H7 (cell line): ENCODE data around the gene ABCC1. TPM values are rescaled to one million over a fixed set of nuclear protein-coding genes. Genes with fewer than 3 reads are reported as not detected.
"Not testable (repeated sequence)": the region's sequence is repeated elsewhere in the genome, so short reads cannot be mapped to it uniquely, and the experiment has no call there.

Experiments used
- DNase-seq: peaks from one replicate; pipeline ENCODE4 v3.0.0; 2012
- H3K27me3 ChIP-seq: 2 replicates; pipeline ENCODE4 v1.6.0; 2011; ENCODE audit warnings: mild to moderate bottlenecking, low read length; ENCODE audit not compliant: control insufficient read depth, insufficient read depth
- H3K36me3 ChIP-seq: replicated peaks from 2 replicates; pipeline ENCODE4 v1.5.1; 2011; ENCODE audit warnings: low read length; ENCODE audit not compliant: control insufficient read depth, insufficient read depth
- H3K4me3 ChIP-seq: 2 replicates; pipeline ENCODE4 v1.5.1; 2011; ENCODE audit warnings: low read depth, mild to moderate bottlenecking, control low read depth, low read length, moderate library complexity; ENCODE audit not compliant: insufficient read depth
- total RNA-seq: library from RNA; depleted of rRNA; stranded (reverse); fragments of >200 nt; shearing (Covaris generic); gene quantifications from 2 replicates; pipeline ENCODE4 v1.2.3, GENCODE V29; 2014; rRNA removed

ABCC1 gene
- total RNA-seq, 1 experiment from 2014 or later, result 22.0 TPM

DNA sequence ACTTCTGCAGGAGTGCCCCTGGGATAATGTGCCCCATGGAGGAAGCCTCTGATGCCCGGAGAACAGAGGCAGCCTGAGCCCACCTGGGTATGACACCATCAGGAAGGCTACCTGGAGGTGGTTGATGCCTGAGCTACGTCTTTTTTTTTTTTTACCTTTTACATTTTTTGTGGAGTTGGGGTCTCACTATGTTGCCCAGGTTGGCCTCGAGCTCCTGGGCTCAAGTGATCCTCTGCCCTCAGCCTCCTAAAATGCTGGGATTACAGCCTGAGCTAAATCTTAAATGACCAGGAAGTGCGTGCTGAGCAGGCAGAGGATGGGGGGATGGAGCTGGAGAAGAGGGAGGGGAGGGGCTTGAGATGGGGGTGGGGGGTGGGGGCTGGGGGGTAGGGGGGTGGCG is 241.1 kb downstream of the ABCC1 start:
- H3K4me3 ChIP-seq, result no peak overlapping the region
- no peak for DNase-seq
- H3K36me3 ChIP-seq, result no peaks in the 10 kb centered on the region
- H3K27me3 ChIP-seq, result no peaks in the 10 kb centered on the region

DNA sequence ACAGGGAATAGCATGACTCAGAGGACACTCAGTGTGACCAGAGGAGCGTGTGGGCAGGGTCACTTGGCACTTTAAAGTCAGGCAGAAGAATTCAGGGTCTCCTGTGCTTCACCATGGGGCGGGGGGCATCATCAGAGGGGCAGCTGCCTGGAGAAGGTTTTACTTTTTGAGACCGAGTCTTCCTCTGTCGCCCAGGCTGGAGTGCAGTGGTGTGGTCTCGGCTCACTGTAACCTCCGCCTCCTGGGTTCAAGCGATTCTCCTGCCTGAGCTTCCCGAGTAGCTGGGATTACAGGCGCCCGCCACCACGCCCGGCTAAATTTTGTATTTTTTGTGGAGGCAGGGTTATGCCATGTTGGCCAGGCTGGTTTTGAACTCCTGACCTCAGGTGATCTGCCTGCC is 241.6 kb downstream of the ABCC1 start:
- H3K27me3 ChIP-seq, H3K4me3 ChIP-seq, H3K36me3 ChIP-seq, DNase-seq: not testable (repeated sequence)

DNA sequence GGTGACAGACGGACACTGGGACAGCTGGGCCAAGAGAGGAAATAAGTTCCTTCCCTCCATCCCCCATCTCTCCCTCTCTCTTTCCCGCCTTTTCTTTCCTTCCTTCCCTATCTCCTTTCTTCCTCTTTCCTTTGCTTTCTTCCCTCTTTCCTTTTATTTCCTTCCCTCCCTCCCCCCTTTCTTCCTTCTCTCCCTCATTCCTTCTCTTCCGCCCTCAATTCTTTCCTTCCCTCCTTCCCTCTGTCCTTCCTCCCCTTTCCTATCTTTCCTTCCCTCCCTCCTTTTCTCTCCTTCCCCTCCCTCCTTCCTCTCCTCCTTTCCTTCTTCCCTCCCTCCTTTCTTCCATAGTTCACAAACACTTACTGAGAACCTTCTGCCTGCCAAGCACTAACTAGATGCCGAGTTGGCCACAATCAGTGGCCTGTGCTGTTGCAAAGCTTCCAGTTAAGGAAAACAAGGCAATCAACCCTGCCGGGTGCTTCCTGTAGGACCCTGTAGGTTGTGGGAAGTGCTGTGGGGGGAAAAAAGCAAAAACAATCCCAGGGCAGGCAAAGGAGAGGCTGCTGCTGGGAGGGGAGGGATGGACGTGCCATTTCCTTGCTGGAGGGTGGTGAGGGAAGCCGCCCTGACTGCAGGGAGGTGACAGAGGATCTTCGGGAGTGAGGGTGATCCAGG is 242.2 kb downstream of the ABCC1 start:
- Histone ChIP-seq H3K4me3 (no peak overlapping the region), H3K36me3 (no peaks in the 10 kb centered on the region), H3K27me3 (no peaks in the 10 kb centered on the region)
- peak; percentile 38 for DNase-seq

Other genes with a start within 250 kb of the ABCC1 start
- gene MYH11, start 92.6 kb upstream of the ABCC1 start, total RNA-seq, result not detected in 2 replicates
- gene CEP20, start 61.0 kb upstream of the ABCC1 start, total RNA-seq, result 56.2 and 69.5 TPM in 2 replicates